GM12865 (cell line): ENCODE measurements around the gene ZXDC.

Experiments used
- DNase-seq: peaks from one replicate; pipeline ENCODE4 v3.0.0; 2010; ENCODE audit warnings: low read depth
- H3K4me3 ChIP-seq: 2 replicates; pipeline ENCODE4 v1.5.1; 2011; ENCODE audit warnings: mild to moderate bottlenecking, low read depth, low read length, control low read depth
- TF ChIP-seq, protein P1 (sequence below): IDR thresholded peaks from 2 replicates; pipeline ENCODE4 v1.5.1; 2011; ENCODE audit warnings: low read length, control low read depth, low read depth, inconsistent platforms; ENCODE audit not compliant: insufficient read depth; ENCODE audit errors: missing control alignments

Gene ZXDC

DNA sequence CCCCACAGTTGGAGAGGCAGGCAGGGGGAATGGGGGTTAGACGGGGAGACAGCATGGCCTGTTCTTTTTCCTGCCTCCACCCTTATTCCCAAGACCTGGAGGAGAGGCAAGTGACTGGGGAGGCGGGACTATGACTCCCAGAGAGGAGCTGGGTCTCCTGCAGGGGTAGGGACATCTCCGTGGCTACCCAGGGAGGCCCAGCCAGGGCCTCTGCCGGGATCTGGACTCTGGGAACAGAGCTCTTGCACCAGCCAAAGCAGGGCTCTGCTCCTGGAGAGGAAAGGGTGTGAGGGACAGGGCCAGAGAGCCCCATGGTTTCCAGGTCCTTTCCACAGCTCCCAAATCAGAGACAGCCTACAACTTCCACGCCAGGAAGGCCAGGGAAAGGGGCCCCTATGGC is 58.2 kb downstream of the ZXDC start:
- DNase-seq = no peak
- no peak overlapping the region for H3K4me3 ChIP-seq
- TF ChIP-seq, protein P1, sequence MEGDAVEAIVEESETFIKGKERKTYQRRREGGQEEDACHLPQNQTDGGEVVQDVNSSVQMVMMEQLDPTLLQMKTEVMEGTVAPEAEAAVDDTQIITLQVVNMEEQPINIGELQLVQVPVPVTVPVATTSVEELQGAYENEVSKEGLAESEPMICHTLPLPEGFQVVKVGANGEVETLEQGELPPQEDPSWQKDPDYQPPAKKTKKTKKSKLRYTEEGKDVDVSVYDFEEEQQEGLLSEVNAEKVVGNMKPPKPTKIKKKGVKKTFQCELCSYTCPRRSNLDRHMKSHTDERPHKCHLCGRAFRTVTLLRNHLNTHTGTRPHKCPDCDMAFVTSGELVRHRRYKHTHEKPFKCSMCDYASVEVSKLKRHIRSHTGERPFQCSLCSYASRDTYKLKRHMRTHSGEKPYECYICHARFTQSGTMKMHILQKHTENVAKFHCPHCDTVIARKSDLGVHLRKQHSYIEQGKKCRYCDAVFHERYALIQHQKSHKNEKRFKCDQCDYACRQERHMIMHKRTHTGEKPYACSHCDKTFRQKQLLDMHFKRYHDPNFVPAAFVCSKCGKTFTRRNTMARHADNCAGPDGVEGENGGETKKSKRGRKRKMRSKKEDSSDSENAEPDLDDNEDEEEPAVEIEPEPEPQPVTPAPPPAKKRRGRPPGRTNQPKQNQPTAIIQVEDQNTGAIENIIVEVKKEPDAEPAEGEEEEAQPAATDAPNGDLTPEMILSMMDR = no peak

DNA sequence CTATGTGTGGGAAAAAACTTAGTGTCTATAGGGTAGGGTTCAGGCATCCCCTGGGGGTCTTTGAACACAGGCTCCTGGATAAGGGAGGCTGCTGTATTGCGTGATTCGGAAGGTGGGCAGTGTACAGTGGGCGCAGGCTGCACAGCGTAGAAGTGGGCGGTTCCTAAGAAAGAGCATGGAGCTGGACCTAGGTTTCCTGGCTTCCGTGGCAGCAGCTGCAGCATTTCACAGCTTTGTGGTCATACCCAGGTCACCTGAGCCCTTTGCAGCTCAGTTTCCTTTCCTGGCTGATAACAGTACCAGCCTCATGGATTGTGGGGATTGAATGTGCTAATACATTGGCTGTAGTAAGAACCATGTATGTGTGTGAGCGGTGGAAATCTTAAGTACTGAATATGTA is 58.7 kb downstream of the ZXDC start:
- TF ChIP-seq, protein P1 = no peak
- no peak overlapping the region for H3K4me3 ChIP-seq
- no peak for DNase-seq

DNA sequence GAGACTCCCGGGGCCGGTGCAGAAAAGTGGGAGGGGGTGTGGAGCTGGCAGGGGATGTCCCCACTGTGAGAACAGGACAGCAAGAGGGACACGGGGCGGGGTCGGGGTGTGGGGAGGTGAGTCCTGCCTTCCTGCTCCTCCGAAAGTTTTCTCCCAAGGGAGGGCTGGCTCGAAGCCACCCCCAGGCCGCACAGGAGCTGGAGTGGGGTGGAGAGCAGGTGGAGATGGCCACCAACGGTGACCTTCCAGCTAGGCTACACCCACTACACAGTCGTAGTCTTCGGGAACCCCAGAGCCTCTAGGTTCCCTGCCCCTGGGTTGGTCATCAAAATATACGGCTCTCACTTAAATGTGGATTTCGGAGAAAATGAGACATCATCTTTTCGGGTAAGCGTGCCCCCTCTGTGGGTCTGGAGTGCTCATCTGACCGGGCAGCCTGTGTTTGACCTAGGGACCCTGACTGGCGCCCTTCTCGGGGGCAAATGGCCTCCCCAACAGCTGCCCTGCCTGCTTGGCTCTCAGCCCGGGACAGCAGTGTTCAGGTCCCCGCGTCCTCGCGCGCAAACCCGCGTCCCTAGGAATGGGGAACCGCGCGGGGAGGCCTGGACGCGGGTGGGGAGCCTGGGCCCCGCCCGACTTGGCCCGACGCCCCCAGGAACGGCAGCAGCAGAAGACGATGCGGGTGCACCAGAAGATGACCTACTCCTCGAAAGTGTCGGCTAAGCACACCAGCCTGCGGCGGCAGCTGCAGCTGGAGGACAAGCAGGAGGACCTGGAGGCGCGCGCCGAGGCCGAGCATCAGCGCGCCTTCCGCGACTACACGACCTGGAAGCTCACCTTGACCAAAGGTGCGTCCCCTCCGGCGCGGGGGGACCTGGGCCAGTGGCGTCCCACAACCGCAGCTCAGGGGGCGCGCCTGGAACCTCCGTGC is 59.8 kb downstream of the ZXDC start:
- DNase-seq = no peak
- TF ChIP-seq, protein P1 = no peak
- H3K4me3 ChIP-seq = no peak overlapping the region

DNA sequence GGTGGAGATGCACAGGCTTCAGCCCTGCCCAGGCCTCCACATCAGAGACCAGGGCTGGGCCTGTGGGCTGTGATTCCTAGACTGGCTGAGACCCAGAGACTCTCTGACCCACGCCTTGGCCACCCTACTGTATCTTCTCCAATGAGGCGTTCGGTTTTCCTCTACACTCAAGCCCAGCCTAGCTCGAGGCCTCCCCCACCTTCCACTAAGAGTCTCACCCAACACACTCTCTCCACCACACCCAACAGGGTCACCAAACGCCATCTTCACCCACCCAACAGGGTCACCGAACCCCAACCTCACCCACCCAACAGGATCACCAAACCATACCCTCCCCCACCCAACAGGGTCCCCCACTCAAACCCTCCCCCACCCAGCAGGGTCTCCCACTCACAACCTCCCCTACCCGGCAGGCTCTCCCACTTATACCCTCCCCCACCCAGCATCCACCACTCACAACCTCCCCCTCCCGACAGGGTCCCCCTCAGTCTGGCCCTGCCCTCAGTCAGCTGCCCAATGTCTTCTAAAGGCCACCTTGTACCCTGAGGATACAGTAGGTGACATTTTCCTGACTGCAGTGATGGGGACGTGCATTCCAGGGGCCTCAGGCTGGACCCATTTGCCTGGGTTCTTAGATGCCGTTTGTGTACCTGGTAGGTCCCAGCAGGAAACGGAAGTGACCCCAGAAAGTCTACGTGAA is 60.6 kb downstream of the ZXDC start:
- H3K4me3 ChIP-seq = no peak overlapping the region
- TF ChIP-seq, protein P1 = no peak
- DNase-seq = no peak

DNA sequence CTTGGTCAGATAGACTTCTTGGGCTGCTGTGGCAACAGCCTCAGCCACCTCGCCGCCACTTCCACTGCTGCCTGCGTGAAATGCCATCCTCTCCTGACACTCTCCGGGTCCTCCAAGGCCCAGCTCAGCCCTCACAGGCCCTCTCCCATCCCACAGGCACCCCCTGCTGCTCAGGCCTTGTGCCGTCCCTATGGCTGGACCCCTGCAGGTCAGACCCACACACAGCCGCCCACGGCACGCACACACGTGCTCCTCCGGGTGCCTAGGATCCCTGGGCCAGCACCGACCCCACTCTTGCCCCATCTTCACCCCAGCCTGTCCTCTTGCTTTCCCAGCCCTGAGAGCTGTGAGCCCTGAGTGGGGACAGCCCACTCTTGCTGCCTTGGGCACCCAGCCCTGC is 61.3 kb downstream of the ZXDC start:
- TF ChIP-seq, protein P1 = no peak
- no peak for DNase-seq
- H3K4me3 ChIP-seq = no peak overlapping the region

DNA sequence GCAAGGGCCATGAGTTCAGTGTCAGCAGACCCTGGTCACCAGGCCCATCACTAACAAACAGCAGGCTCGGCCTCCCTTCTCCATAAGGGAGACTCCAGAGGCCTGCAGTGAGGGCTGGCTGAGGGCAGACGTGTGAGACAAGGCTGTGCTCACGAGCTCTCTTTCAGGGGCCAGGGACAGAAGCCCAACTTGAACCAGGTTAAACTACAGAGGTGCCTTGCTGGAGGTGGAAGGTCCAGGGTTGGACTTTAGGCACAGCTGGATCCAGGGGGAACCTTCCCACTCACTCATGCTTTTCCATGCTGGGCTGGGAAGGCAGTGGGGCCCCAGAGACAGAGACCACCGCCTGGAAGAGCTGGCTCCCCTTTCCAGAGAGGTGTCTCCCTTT is 62.0 kb downstream of the ZXDC start:
- TF ChIP-seq, protein P1 = no peak
- no peak for DNase-seq
- no peak overlapping the region for H3K4me3 ChIP-seq
